ENCODE data around the gene DNAJC4.

The DNAJC4 gene

DNA sequence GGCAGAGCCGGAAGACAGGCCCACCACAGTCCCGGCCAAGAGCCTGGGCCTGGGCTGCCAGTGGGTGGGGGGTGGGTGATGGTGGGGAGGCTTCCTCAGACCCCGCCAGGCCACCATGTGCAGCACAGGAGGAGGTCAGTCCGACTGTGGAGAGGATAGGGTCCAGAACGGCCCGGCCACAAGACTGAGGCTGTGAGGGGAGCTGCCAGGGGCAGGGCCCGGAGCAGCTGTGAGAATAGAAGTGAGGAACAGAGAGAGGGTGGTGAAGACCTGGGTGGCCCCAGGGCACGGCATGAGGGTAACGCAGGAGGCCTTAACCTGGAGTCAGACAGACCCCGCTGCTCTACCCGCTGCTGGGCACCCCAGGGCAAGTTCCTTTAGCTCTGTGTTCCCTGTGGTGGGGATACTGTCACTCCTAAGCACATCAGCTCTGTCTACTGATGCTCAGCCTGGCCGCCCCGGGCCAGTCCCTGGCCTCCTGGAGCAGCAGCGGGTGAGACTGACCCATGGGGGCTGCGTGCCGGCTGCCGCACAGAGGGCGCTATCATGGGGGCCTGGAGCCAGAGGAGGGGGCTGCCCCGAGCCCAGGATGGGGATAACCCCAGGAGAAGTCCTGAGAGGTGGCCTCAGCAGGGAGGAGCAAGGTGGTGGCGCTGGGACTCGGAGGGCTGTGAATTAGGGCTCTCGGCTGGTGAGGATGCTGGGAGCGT is 22.1 kb upstream of the DNAJC4 start:
- no peak for DNase-seq (ENCODE audit: low read depth)

DNA sequence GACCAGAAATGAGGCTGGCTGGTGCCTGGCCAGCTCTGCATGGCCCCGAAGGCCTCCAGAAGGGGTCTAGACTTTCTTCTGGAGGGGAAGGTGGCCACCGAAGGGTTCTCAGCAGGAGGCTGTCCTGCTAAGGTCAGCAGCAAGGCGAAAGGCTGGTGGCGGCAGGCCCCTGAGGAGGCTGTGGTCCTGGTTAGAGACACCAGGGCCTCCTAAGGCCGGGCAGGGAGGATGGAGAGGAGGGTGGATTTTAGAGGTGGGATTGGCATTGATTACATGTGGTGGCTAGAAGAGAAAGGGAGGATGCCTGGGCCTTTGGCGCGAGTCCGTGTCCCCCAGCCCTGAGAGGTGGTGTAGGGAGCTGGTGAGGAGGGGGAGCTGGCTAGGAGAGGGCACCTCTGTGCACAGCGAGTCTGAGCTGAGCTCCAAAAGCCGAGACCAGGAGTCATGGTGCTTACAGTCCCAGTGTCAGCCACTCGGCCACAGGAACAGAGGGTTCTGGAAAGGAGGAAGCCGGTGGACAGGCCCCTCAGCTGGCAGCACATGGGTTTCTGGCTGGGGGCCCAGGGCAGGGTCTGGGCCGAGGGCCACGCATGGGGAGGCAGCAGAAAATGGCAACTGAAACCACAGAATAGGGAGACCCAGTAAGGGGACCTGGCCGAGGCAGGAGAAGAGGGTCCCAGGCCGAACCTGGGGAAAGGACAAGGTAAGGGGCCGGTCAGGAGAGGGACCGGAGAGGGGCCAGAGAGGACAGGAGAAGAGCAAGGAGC is 21.4 kb upstream of the DNAJC4 start:
- no peak for DNase-seq (ENCODE audit: low read depth)

DNA sequence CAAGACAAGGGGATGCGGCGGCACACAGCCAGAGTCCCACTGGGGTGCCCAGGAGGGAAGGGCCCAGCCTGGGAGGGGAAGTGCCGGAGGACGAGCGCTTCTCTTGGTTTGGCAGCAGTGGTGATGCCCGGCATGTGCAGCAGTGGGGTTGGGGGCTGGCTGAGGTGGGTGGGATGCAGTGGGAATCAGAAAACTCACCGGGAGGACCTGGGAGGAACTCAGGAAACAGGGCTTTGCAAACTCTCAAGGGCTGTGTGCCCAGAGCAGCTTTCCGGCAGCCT is 20.8 kb upstream of the DNAJC4 start:
- no peak for DNase-seq (ENCODE audit: low read depth)

DNA sequence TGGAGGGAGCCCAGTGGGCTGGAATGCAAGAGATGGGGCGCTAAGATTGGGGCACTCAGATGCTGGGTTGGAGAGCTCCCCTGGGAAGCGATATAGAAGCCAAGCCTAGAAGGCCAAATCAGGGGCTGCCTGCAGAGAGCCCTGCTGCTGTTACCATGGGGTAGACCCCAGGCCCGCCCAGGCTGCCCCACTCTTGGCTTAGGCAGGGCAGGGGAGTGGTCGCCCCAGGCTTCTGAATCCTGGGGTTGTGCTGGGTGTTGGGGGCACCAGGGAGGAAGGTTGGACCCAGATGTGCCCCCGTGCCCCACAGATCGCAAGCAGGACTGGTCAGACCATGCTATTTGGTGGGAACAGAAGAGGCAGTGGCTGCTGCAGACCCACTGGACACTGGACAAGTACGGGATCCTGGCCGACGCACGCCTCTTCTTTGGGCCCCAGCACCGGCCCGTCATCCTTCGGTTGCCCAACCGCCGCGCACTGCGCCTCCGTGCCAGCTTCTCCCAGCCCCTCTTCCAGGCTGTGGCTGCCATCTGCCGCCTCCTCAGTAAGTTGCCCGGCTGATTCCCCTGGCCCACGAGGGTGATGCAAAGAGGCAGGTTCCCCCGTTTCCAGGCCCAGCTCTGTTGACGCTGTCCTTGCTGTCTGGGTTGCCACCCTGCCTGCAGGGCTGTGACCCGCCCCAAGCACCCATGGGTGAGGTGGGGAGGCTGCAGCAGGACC is 19.9 kb upstream of the DNAJC4 start:
- DNase-seq (ENCODE audit: low read depth): no peak

DNA sequence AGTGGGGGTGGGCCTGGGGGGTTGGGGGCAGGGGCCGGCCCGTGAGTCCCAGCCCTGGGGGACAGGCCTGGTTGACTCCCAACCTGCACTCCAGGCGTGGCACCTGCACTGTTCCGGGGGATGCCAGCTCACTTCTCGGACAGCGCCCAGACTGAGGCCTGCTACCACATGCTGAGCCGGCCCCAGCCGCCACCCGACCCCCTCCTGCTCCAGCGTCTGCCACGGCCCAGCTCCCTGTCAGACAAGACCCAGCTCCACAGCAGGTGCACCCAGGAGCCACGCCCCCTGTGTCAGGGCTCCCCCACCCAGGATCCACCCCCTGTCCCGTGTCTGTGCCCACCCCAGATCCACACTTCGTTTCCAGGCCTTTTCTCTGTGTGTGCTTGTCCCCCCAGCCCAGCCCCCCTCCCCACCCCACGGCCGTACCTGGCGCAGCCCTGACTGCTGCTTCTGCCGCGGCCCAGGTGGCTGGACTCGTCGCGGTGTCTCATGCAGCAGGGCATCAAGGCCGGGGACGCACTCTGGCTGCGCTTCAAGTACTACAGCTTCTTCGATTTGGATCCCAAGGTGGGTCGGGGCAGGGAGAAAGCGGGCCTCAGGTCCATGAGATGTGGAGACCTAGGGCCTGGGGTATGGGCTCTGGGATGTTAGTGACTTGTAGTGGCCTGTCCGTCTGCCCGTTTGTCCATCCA is 19.0 kb upstream of the DNAJC4 start:
- no peak for DNase-seq (ENCODE audit: low read depth)

DNA sequence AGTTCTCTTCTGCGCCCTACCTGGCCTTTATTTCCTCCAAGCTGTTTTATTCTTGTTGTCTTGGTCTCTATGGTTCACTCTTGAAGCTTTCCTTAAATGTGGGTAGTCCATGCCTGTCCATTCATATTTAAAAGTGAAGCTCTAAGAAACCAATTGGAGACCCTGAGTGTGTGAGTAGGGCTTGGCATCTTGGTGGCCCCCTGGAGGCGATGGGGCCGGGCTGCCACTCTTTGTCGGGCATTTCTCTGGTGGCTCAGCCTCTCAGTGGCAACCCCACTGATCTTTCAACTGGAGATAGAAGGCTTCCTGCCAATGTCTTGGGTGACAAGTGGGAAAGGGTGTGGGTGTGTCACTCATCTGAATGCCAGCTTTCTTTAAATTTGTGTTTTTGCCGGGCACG is 13.5 kb upstream of the DNAJC4 start:
- DNase-seq (ENCODE audit: low read depth): no peak

DNA sequence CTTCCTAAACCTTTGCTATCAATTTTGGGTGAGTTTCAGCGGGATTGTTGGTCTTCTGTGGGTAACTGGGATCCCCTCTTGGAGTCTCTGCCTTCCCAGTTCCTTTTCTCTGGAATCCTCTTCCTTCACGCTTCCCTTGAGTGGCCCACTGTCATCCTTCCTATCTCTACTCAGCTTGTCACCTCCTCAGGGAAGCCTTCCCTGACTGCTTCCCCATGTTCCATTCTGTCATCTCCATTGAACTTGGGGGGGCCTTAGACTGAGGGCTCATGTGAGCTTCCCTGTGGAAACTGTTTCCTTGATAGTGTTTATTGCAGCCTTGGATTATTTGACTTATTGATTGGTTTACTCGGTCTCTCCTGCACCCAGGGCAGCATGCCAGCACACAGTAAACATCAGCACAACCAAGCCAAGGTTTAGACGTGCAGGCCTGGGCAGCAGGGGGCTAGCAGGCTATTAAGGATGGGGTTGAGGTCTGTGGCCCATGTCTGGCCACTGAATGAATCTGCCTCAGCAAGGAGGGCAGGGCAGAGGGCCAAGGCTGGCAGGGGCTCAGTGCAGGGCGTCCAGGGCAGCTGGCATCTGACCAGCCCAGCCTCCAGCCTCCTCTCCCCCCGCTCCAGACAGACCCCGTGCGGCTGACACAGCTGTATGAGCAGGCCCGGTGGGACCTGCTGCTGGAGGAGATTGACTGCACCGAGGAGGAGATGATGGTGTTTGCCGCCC is 11.6 kb upstream of the DNAJC4 start:
- no peak for DNase-seq (ENCODE audit: low read depth)

DNA sequence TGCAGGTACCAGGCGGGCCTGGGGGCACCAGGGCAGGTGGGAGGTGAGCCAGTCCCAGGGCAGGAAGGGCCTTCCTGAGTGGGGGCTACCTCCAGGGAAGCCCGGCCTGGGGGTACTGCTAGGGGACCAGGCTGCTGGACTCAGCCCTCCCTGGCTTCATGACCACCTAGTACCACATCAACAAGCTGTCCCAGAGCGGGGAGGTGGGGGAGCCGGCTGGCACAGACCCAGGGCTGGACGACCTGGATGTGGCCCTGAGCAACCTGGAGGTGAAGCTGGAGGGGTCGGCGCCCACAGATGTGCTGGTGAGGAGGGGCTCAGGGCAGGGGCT is 11.0 kb upstream of the DNAJC4 start:
- DNase-seq (ENCODE audit: low read depth): no peak

DNA sequence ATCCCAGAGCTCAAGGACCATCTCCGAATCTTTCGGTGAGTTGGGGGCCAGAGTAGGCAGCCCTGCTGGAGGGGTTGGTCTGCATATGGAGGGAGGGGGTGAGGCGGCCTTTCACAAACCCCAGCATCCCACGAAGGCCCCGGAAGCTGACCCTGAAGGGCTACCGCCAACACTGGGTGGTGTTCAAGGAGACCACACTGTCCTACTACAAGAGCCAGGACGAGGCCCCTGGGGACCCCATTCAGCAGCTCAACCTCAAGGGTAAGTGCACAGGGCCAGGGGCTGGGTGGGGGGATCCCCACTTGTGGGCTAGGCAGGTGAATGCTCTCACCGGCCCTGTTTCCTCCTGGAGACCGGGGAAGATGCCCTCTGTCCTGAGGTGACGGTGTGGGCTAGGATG is 10.6 kb upstream of the DNAJC4 start:
- DNase-seq (ENCODE audit: low read depth): no peak

DNA sequence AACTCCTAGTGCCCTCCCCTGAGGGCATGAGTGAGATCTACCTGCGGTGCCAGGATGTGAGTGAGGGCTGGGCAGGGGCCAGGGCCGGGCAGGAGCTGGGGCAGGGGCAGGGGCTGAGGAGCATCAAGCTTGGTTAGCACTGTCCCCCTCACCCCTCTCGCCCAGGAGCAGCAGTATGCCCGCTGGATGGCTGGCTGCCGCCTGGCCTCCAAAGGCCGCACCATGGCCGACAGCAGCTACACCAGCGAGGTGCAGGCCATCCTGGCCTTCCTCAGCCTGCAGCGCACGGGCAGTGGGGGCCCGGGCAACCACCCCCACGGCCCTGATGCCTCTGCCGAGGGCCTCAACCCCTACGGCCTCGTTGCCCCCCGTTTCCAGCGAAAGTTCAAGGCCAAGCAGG is 10.1 kb upstream of the DNAJC4 start:
- no peak for DNase-seq (ENCODE audit: low read depth)

DNA sequence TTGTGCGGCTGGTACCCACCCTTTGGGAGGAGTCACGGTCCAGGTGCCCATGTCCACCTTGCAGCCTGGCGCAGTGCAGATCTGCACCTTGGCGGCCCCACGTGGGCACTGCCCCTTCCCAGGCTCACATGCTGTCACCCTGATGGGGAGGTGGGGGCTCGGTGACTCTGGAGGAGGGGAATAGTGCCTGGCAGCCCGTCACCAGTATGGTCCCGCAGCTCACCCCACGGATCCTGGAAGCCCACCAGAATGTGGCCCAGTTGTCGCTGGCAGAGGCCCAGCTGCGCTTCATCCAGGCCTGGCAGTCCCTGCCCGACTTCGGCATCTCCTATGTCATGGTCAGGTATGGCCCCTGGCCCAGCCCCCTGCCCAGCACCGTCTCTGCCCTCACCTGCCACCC is 9.6 kb upstream of the DNAJC4 start:
- no peak for DNase-seq (ENCODE audit: low read depth)

DNA sequence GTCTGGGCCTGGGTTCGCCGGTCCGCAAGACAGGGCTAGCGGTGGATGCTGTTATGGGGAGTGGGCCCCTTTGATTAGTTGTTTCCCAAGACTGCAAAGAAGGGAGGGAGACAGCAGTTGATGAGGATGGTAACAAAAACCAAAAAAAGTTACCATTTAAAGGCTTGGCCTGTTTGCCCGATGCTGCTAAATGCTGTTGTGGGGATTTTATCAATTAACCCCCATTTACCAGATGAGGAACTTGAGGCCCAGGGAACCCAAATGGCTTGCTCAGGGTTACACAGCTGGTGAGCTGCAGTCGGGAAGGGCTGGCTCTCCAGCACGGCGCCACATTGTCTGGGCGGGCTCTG is 7.7 kb upstream of the DNAJC4 start:
- DNase-seq (ENCODE audit: low read depth): no peak

DNA sequence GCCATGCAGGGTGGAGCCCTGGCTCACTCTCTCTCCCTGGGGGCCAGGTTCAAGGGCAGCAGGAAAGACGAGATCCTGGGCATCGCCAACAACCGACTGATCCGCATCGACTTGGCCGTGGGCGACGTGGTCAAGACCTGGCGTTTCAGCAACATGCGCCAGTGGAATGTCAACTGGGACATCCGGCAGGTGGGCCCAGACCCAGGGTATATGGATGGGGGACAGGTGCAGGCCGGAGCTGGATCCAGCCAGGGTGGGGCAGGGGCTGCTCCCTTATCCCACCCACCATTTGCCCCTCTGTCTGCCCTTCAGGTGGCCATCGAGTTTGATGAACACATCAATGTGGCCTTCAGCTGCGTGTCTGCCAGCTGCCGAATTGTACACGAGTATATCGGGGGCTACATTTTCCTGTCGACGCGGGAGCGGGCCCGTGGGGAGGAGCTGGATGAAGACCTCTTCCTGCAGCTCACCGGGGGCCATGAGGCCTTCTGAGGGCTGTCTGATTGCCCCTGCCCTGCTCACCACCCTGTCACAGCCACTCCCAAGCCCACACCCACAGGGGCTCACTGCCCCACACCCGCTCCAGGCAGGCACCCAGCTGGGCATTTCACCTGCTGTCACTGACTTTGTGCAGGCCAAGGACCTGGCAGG is 7.2 kb upstream of the DNAJC4 start:
- DNase-seq (ENCODE audit: low read depth): no peak

DNA sequence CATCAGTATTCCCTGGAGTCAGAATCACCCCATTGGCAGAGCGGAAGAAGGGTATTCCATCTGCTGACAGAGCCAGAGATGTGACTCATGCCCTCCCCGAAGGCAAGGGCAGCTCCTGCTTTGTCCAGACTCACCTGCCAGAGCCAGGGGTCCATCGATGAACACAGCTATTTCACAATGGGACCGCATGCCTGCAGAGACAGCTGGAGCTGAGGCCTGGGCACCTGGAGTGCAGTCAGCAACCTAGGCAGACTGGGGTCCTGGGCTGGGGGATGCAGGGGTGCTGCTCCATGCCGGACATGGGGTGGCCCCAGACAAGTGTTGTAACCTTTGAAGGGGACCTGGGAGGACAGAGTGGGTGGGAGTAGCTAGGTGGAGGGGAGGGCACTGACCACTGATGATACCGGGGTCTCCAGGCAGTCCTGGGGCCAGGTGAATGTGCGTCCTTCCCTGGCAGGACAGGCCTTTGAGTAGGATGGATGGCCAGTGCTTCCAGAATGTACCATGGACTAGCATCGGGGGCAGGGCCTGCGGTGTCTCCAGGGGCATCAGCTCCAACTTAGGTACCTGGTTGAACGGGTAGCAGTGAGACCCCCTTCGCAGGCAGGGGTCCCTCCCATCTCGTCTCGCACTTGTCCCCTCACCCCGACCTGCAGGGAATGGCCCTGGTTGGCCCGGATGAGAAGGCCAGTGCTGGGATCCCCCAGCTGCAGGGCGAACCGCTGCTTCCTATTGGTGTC is 6.0 kb upstream of the DNAJC4 start:
- DNase-seq (ENCODE audit: low read depth): peak; percentile 60

DNA sequence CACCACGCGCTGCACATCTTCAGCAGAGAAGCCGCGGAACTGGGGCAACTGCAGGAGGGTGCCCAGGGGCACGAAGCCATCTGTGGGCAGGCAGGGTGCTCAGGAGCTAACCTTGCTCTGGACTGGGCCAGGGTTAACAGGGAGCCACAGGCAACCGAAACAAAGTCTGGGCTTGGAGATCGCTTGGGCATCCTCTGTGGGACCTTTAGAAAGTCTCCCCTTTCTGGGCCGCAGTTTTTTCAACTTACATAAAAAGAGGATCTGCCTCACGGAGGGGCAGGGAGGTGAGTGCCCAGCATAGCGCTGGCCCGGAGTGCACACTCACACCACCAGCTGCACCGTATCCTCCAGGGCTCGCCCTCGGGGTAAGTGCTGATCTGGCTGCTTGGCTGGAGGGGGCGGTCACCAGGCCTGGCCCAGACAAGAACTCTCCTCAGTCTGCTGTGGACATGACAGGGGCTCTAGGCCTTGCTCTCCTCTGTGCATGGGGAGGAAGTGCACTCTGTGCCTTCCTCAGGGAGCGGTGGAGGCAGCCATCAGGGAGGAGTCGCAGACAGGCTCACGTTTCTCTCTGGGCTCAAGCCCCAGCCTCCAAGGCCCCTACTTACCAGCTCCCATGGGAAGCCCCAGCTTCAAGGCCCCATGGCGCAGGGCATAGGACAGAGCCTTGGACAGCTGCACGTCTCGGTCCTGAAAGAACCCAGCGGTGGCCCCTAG is 5.3 kb upstream of the DNAJC4 start:
- DNase-seq (ENCODE audit: low read depth): peak; percentile 22

DNA sequence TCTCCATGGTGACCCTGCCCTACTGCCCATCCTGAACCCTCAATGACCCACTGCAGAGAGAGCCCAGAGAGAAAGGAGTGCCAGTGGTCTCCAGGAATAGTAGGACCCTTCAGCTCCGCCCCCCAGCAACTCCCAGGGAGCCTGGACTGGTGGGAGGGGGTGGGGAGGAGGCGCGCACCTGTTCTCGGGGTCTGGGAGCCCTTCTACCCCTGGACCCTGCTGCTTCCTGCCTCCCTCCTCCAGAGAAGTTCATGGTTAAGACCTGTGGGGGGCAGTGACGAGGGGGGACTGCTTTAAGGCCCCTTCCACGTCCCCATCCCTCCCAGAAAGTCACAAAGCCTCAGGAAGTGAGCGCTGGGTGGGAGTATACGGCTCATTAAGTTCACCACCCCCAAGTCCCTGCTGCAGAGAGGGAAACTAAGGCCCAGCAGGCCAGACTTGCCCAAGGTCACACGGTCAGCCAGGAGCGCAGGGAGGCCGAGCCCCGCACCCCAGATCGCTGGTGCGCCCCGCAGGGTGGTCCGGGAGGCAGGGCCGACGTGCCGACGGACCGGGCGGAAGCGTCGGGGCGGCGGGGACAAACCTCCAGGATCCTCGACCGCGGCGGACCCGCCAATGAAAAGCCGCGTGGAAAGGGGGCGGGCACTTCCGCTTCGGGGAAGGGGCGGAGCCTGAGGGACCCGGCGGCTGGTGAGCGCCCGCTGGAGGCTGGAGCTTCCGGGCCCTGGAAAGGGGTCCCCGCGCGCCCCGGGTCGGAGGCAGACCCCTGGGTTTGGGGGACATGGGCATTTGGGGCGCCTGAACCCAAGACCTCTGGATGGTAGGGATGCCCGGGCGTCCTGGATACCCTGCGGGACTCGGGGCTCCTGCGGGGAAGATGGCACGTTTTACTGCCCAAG is 4.5 kb upstream of the DNAJC4 start, which contains the start of the genes NUDT22 and TRPT1:
Gene NUDT22 (plus strand): TSS at position 667 of the 899 bp plus-strand sequence. CDS start 379 bp downstream, outside the sequence.
Gene TRPT1 (minus strand): TSS at position 579 of the 899 bp plus-strand sequence. CDS start 326 bp downstream, at position 253.
- peak; percentile 89 for DNase-seq (ENCODE audit: low read depth)

DNA sequence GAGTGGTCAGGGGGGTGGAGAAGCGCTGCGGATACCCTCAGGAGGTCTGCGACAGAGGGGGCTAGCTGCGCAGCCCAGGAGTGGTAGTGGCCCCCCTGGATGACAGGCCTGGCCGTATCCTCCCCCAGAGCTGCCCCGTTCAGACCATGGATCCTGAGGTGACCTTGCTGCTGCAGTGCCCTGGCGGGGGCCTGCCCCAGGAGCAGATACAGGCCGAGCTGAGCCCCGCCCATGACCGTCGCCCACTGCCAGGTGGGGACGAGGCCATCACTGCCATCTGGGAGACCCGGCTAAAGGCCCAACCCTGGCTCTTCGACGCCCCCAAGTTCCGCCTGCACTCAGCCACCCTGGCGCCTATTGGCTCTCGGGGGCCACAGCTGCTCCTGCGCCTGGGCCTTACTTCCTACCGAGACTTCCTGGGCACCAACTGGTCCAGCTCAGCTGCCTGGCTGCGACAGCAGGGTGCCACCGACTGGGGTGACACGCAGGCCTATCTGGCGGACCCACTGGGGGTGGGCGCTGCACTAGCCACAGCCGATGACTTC is 3.8 kb upstream of the DNAJC4 start:
- peak; percentile 30 for DNase-seq (ENCODE audit: low read depth)

DNA sequence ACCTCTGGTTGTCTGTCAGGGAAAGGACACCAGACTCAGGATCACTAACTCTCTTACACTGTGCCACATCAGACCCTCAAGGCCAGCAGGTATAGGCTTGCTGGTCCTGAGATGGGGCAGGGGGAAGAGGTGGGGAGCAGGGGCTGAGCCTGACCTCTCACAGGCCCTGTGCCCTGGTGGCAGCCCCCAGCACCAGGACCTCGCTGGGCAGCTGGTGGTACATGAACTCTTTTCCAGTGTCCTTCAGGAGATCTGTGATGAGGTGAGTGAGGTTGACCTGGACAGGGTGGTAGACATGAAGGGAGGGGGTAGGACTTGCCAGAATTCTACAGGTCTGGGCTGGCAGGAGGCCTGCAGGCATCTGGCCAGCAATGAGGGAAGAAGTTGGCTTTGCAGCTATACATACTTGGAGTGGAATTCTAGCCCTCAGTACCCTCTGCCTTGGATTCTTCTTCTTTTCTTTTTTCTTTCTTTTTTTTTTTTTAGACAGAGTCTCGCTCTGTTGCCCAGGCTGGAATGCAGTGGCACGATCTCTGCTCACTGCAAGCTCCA is 2.9 kb upstream of the DNAJC4 start:
- no peak for DNase-seq (ENCODE audit: low read depth)
